ENCODE results near the gene RAMACL.
"Not testable (repeated sequence)": the region's sequence is repeated elsewhere in the genome, so short reads cannot be mapped to it uniquely, and the experiment has no call there.

The RAMACL gene

GRCh38 chr6:166586424-166587156 is at the start of gene RAMACL:
Gene RAMACL (minus strand): TSS chr6:166586678. CDS start chr6:166586477, 201 bp downstream.
- H3K4me3 ChIP-seq (ENCODE audit: low read length) = no peak within 1 kb of the TSS
- no peak within 1 kb of the TSS for H2AFZ ChIP-seq (ENCODE audit: low read depth, low read length)
- H3K9me3 ChIP-seq (ENCODE audit: low read length) = no peaks in the 10 kb centered on the region
- no peaks in the 10 kb centered on the region for H3K27me3 ChIP-seq (ENCODE audit: insufficient read depth, low read length)
- H3K36me3 ChIP-seq (ENCODE audit: insufficient read depth, low read length) = no peaks in the 10 kb centered on the region
- peaks cover 21% of the 10 kb centered on the region for H3K4me1 ChIP-seq (ENCODE audit: insufficient read depth, low read length)

GRCh38 chr6:166635013-166635970 is 48.8 kb upstream of the RAMACL start:
- Histone ChIP-seq H3K4me3 (ENCODE audit: low read length) (no peak overlapping the region), H3K27me3 (ENCODE audit: insufficient read depth, low read length) (no peaks in the 10 kb centered on the region), H3K9me3 (ENCODE audit: low read length) (peaks cover 2% of the 10 kb centered on the region), H3K4me1 (ENCODE audit: insufficient read depth, low read length) (no peaks in the 10 kb centered on the region), H3K36me3 (ENCODE audit: insufficient read depth, low read length) (no peaks in the 10 kb centered on the region), H2AFZ (ENCODE audit: low read depth, low read length) (no peak overlapping the region)

GRCh38 chr6:166634581-166634980 is 48.1 kb upstream of the RAMACL start:
- H2AFZ ChIP-seq (ENCODE audit: low read depth, low read length); H3K27me3 ChIP-seq (ENCODE audit: insufficient read depth, low read length); H3K9me3 ChIP-seq (ENCODE audit: low read length); H3K4me3 ChIP-seq (ENCODE audit: low read length); H3K4me1 ChIP-seq (ENCODE audit: insufficient read depth, low read length); H3K36me3 ChIP-seq (ENCODE audit: insufficient read depth, low read length): not testable (repeated sequence)

GRCh38 chr6:166633732-166634535 is 47.5 kb upstream of the RAMACL start:
- Histone ChIP-seq H3K9me3 (ENCODE audit: low read length) (no peaks in the 10 kb centered on the region), H2AFZ (ENCODE audit: low read depth, low read length) (no peak overlapping the region), H3K4me1 (ENCODE audit: insufficient read depth, low read length) (peaks cover 2% of the 10 kb centered on the region), H3K4me3 (ENCODE audit: low read length) (no peak overlapping the region), H3K27me3 (ENCODE audit: insufficient read depth, low read length) (no peaks in the 10 kb centered on the region), H3K36me3 (ENCODE audit: insufficient read depth, low read length) (no peaks in the 10 kb centered on the region)

- Histone ChIP-seq H3K4me1 (ENCODE audit: insufficient read depth, low read length) (peaks cover 10% of the 10 kb centered on the region), H3K4me3 (ENCODE audit: low read length) (no peak overlapping the region), H3K27me3 (ENCODE audit: insufficient read depth, low read length) (no peaks in the 10 kb centered on the region), H3K9me3 (ENCODE audit: low read length) (no peaks in the 10 kb centered on the region), H3K36me3 (ENCODE audit: insufficient read depth, low read length) (no peaks in the 10 kb centered on the region), H2AFZ (ENCODE audit: low read depth, low read length) (no peak overlapping the region)
Observed at GRCh38 chr6:166632731-166633130, 46.3 kb upstream of the RAMACL start.

GRCh38 chr6:166630462-166630861 is 44.0 kb upstream of the RAMACL start:
- Histone ChIP-seq H3K36me3 (ENCODE audit: insufficient read depth, low read length) (no peaks in the 10 kb centered on the region), H3K27me3 (ENCODE audit: insufficient read depth, low read length) (no peaks in the 10 kb centered on the region), H2AFZ (ENCODE audit: low read depth, low read length) (no peak overlapping the region), H3K9me3 (ENCODE audit: low read length) (no peaks in the 10 kb centered on the region), H3K4me3 (ENCODE audit: low read length) (no peak overlapping the region), H3K4me1 (ENCODE audit: insufficient read depth, low read length) (peaks cover 17% of the 10 kb centered on the region)

- H3K4me3 ChIP-seq (ENCODE audit: low read length) = no peak overlapping the region
- H3K9me3 ChIP-seq (ENCODE audit: low read length) = no peaks in the 10 kb centered on the region
- no peaks in the 10 kb centered on the region for H3K36me3 ChIP-seq (ENCODE audit: insufficient read depth, low read length)
- H3K4me1 ChIP-seq (ENCODE audit: insufficient read depth, low read length) = peaks cover 20% of the 10 kb centered on the region
- H2AFZ ChIP-seq (ENCODE audit: low read depth, low read length) = no peak overlapping the region
- no peaks in the 10 kb centered on the region for H3K27me3 ChIP-seq (ENCODE audit: insufficient read depth, low read length)
Observed at GRCh38 chr6:166629628-166630027, 43.1 kb upstream of the RAMACL start.

GRCh38 chr6:166627875-166628801 is 41.7 kb upstream of the RAMACL start:
- Histone ChIP-seq H3K4me3 (ENCODE audit: low read length) (peak overlapping the region; percentile 70), H3K4me1 (ENCODE audit: insufficient read depth, low read length) (peaks cover 20% of the 10 kb centered on the region), H3K36me3 (ENCODE audit: insufficient read depth, low read length) (no peaks in the 10 kb centered on the region), H2AFZ (ENCODE audit: low read depth, low read length) (peak overlapping the region; percentile 87), H3K9me3 (ENCODE audit: low read length) (no peaks in the 10 kb centered on the region), H3K27me3 (ENCODE audit: insufficient read depth, low read length) (no peaks in the 10 kb centered on the region)

- H2AFZ ChIP-seq (ENCODE audit: low read depth, low read length) = peak within 1 kb of the TSS; percentile 91
- no peaks in the 10 kb centered on the region for H3K36me3 ChIP-seq (ENCODE audit: insufficient read depth, low read length)
- no peaks in the 10 kb centered on the region for H3K27me3 ChIP-seq (ENCODE audit: insufficient read depth, low read length)
- H3K9me3 ChIP-seq (ENCODE audit: low read length) = no peaks in the 10 kb centered on the region
- H3K4me1 ChIP-seq (ENCODE audit: insufficient read depth, low read length) = peaks cover 20% of the 10 kb centered on the region
- H3K4me3 ChIP-seq (ENCODE audit: low read length) = peak within 1 kb of the TSS; percentile 96
Observed at GRCh38 chr6:166627033-166627874, 40.8 kb upstream of the RAMACL start, which contains the start of gene RPS6KA2. Gene RPS6KA2 (minus strand): TSS chr6:166627251. CDS start chr6:166627019, 232 bp downstream.

- Histone ChIP-seq H2AFZ (ENCODE audit: low read depth, low read length) (peak overlapping the region; percentile 91), H3K4me3 (ENCODE audit: low read length) (peak overlapping the region; percentile 96), H3K9me3 (ENCODE audit: low read length) (no peaks in the 10 kb centered on the region)
Observed at GRCh38 chr6:166626177-166627032, 39.9 kb upstream of the RAMACL start.

GRCh38 chr6:166625356-166625755 is 38.9 kb upstream of the RAMACL start:
- Histone ChIP-seq H3K4me3 (ENCODE audit: low read length) (peak overlapping the region; percentile 96), H3K36me3 (ENCODE audit: insufficient read depth, low read length) (peaks cover 4% of the 10 kb centered on the region), H3K27me3 (ENCODE audit: insufficient read depth, low read length) (no peaks in the 10 kb centered on the region), H3K4me1 (ENCODE audit: insufficient read depth, low read length) (peaks cover 20% of the 10 kb centered on the region), H2AFZ (ENCODE audit: low read depth, low read length) (no peak overlapping the region), H3K9me3 (ENCODE audit: low read length) (no peaks in the 10 kb centered on the region)

More at GRCh38 chr6:166626177-166627032, 39.9 kb upstream of the RAMACL start:
- H3K27me3 ChIP-seq (ENCODE audit: insufficient read depth, low read length) = no peaks in the 10 kb centered on the region
- H3K4me1 ChIP-seq (ENCODE audit: insufficient read depth, low read length) = peaks cover 20% of the 10 kb centered on the region
- no peaks in the 10 kb centered on the region for H3K36me3 ChIP-seq (ENCODE audit: insufficient read depth, low read length)

All from neuron (in vitro differentiated cells).